ENCODE results near the gene DNLZ.

DNA sequence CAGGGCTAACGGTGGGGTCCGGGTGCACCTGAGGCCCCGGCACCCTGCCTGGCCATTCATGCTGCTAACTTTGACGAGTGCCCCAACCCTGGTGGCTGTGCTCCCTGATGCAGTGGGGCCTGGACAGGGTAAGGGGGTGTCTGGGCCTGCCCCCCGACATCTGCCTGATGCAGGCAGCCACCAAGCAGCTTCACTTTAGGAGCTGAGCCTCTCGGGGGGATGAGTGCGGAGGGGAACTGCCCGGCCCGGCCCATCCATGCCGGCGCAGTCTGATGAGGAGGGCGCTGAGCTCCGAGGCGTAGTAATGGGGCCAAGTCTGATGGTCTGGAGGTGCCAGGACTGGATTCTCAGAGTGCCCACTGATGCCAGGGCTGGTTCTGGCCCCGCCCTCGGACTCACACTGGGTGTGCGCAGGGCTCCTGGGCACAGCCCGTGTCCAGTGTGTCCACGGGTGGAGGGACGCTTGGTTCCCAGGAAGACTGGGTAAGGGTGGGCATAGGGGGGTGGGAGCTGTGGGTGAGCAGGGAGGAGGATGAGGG is 16.5 kb downstream of the DNLZ start:
- TF ChIP-seq POLR2A (IDR thresholded peaks at IDR 0.05) (no peak), CTCF (IDR thresholded peaks at IDR 0.05) (no peak)
